Myocyte (in vitro differentiated cells): ENCODE measurements around the gene SARS2. TPM values are rescaled to one million over a fixed set of nuclear protein-coding genes. Genes with fewer than 3 reads are reported as not detected.
"Not testable (repeated sequence)": the region's sequence is repeated elsewhere in the genome, so short reads cannot be mapped to it uniquely, and the experiment has no call there.

Source experiments
- DNase-seq: peaks from one replicate; pipeline ENCODE4 v3.0.0-alpha.2; 2012; ENCODE audit warnings: low read depth
- polyA plus RNA-seq: library from polyadenylated mRNA; unstranded; fragments of >200 nt; gene quantifications from one replicate; pipeline ENCODE4 v1.2.1, GENCODE V29; 2012; ENCODE audit warnings: missing spikeins
- total RNA-seq: library from RNA; depleted of rRNA; stranded (reverse); fragments of >200 nt; gene quantifications from 2 replicates; pipeline ENCODE4 v1.2.3, GENCODE V29; 2014

SARS2 gene, protein sequence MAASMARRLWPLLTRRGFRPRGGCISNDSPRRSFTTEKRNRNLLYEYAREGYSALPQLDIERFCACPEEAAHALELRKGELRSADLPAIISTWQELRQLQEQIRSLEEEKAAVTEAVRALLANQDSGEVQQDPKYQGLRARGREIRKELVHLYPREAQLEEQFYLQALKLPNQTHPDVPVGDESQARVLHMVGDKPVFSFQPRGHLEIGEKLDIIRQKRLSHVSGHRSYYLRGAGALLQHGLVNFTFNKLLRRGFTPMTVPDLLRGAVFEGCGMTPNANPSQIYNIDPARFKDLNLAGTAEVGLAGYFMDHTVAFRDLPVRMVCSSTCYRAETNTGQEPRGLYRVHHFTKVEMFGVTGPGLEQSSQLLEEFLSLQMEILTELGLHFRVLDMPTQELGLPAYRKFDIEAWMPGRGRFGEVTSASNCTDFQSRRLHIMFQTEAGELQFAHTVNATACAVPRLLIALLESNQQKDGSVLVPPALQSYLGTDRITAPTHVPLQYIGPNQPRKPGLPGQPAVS
- total RNA-seq: 34.6 and 42.8 TPM in 2 replicates
- polyA plus RNA-seq: 22.7 TPM

DNA sequence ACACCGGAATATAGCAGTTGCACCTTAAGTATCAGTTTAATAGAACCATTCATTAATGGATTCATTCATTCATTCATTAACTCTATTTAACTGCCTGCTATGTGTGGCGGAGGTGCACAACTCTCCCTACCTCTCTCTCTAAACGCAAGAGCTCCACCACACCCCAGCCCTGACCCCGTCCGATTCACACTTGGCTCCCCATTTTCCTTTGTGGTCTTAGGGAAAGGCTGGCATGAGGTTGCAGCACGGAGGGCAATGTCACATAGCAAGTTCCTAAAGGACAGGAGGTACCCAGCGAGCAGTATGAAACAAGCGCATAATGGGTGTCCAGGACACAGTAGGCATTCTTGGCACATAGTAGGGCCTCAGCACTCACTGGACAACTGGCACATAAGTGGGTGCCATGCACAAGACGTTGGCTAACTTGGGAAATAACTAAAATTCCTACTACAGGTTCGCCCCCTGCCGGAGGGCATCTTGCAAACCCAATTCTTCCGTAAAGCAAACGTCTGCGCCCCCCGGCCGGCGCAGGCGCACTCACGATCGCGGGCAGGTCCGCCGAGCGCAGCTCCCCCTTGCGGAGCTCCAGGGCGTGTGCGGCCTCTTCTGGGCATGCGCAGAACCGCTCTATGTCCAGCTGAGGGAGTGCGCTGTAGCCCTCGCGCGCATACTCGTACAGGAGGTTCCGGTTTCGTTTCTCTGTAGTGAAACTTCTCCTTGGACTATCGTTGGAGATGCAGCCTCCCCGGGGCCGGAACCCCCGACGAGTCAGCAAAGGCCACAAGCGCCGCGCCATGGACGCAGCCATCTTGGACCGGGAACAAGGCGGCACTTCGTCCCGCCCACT, at the start of gene SARS2:
Gene SARS2 (minus strand): TSS at position 835 of the 847 bp plus-strand sequence. CDS start 27 bp downstream, at position 808.
- DNase-seq: peak; percentile 94

DNA sequence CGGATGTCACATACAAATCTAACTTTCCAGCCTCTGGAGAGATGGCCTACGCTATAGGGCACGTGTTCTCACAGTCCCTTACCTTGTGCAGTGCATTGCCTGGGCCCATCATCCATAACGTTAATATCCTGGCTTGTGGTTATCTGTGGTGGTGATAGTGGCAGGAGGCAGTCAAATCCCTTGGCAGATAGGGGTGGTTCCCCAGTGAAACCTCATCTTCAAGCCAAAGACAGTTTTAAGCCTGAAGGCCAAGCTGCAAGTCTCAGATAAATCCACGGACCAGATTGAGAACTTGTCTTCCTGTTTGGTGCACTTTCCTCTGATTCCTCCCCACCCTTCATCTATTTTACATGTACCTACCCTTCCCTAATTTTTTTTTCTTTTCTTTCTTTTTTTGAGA, 49.2 kb upstream of the SARS2 start:
- no peak for DNase-seq

DNA sequence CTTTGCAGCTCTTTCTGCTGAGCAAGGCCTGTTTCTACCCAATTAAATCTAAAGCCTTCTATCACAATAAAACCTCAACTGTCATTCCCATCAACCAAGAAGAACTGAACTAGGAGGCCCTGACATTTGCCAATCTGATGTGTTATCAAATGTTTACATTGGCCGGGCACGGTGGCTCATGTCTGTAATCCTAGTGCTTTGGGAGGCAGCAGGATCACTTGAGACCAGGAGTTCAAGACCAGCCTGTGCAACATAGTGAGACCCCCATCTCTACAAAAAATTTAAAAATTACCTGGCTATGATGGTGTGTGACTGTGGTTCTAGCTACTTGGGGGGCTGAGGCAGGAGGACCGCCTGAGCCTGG, 47.7 kb upstream of the SARS2 start:
- no peak for DNase-seq

DNA sequence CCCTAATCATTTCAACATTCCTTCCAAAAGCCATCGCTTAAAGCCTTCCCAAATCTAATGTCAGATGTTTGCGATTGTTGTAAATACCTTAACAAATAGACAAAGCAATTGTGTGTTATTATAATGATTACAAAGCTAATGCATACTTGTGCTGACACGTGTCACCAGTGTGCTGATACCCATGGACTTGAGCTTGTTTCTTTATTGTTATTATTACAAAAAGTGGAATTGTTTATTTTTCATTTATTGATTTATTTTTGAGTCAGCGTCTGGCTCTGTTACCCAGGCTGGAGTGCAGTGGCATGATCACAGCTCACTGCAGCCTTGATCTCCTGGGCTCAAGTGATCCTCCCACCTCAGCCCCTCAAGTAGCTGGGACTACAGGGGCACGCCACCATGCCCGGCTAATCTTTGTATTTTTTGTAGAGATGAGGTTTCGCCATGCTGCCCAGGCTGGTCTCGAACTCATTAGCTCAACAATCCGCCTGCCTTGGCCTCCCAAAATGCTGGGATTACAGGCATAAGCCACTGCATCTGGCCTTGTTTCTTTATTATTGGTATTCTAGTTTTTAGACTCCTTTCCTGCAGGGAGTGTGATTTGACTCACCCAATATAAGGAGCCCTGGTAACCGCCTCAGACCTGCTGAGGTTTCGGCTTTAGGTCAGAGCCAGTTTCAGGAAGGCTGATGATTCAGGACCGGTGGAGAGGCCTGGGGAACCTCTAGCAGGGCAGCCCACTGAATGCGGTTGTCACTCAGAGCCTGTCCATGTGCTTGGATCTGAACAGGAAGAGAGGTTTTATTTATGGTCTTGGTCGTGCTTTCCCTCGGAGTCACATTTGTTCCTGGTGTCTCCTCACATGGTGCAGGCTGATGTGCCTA, 47.1 kb upstream of the SARS2 start:
- no peak for DNase-seq

DNA sequence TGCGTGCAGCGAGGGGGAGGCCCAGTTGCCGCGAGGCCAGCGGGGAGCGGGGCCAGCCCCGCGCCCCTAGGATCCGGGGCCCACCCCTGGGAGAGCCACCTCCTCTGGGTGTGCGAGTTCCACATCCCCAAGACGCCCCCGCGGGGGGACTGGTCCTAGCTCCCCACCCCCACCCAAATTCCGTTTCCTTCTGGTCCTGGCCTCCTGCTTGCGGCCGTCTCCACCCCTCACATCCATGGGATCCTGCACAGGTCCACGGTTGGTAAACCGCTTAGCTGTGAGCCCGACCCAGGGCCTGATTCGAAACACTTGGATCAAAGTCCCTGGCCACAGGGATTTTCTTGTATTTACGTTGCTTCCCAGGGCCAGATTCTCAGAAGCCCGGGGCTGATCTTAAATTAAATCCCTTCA, 45.3 kb upstream of the SARS2 start:
- peak; percentile 31 for DNase-seq

DNA sequence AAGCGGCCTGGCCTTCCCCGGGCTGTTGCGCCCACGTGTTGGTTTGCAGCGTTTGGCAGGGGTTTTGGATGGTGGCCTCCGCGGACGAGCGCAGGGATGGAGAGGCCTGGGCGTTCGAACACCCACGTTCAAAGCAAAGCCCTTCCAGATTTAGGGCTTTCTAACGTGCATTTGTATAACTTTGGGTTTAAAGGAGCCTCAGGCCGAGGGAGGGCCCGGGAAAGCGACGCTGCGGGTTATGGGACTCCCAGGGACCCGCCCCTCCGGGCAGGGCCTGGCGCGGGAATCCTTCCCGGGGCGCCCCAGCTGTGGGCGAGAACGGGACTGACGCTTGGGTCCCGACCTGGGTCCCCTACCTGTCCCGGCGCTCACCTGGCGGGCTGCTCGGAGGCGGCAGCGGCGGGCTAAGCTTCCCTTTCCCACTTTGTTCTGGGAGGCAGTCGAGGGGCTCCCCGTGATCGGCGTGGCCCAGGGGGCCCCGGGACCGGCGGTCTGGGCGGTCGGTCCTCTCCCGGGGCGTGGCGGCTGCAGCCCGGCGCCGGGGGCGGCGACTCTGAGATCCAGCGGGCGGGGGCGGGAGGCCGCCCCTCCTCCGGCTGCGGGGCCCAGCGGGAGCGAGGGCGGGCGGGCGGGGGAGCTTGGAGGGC, 44.8 kb upstream of the SARS2 start, which contains the start of gene FBXO17:
Gene FBXO17 (minus strand): TSS at position 529 of the 647 bp plus-strand sequence. CDS start 25,423 bp downstream, outside the sequence.
- DNase-seq: peak; percentile 65

DNA sequence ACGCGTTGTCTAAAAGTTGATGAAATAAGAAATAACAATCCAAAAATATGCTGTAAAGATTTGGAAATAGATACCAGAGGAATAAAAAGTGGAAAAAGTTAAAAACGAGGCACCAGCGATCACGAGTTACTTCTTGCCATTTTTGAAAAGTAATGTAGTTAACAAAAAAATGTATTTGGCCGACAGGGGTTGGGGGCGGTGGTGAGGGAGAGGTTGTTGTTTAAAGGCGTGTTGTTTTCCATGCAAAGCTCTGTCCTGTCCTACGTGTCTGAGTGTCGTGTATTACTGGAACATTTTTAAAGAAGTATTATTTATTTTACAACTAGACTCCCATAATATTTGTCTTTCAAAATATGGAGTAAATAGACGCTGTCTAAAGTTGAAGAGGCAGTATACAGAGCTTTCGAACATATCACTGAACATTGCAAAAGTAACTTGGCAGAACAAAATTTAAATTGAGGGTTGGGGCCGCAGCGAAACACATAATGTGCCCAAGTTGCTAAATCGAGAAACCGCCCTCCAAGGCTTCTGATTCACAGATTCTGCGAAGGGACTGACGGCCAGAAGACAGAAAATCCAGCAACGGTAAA, 44.2 kb upstream of the SARS2 start:
- peak; percentile 11 for DNase-seq

DNA sequence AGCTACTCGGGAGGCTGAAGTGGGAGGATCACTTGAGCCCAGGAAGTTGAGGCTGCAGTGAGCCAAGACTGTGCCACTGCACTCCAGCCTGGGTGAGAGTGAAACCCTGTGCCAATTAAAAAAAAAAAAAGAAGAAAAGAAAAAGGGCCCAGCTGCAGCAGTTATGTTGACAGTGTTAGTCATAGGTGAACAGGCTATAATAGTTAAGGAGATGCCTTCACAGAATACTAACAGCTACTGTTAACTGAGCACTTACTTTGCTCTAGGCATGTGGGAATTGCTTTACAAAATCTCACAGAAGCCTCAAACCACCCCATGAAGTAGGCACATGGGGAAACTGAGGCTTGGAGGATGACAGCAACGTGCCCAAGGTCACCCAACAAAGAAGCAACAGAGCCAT, 41.1 kb upstream of the SARS2 start:
- DNase-seq: no peak

DNA sequence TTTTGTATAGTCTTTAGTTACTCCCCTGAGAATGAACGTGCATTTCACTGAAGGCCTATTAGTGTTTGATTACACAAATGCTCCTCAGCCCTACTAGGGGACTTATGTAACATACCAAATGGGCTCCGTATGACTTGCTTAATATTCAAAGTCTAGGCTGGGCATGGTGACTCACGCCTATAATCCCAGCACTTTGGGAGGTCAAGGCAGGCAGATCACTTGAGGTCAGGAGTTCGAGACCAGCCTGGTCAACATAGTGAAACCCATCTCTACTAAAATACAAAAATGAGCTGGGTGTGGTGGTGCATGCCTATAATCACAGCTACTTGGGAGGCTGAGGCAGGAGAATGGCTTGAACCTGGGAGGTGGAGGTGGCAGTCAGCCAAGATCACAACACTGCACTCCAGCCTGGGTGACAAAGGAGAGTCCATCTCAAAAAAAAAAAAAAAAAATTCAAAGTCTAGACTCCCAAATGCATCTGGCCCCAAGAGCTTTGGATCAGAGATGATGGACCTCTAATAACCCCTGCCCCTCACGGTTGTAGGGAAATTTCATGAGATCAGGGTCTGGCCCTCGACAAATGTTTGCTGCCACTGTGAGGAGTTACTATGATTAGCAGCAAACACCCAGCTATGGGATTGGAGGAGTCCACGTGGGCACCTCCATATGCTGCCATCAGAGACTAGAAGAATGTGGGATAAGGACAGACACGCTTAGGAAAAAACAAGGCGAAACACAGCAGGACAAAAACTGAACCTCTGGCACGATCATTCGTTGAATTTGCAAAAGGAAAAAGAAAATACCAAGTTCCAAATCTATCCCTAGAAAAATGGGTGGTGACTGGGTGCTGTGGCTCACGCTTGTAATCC, 40.3 kb upstream of the SARS2 start:
- no peak for DNase-seq

DNA sequence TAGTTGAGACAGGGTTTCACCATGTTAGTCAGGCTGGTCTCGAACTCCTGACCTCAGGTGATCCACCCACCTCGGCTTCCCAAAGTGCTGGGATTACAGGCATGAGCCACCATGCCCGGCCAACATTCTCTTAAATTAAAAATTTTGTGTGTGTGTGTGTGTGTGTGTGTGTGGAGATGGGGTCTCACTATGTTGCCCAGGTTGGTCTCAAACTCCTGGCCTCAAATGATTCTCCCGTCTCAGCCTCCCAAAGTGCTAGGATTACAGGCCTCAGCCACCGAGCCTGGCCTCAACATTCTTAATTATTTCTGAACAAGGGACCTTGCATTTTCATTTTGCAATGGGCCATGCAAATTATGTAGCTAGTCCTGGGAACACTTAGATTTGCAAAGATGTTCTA, 35.6 kb upstream of the SARS2 start:
- DNase-seq: not testable (repeated sequence)

DNA sequence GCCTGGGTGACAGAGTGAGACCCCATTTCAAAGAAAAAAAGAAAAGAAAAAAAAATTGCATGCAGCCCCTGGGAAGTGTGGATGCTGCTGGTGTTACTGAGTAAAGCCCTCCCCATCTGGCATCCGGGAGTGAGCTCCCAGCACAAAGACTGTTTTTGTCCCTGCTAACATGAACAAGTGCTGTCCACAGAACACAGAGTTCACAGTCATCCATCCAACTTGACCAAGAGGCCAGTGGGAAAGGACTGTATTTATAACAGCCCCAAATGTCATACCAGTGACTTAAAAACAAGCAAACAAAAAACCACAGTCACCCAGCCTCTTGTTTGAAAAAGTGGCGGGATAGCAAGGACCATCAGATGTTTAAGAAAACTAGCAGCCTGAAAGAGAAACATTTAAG, 34.2 kb upstream of the SARS2 start:
- DNase-seq: no peak

DNA sequence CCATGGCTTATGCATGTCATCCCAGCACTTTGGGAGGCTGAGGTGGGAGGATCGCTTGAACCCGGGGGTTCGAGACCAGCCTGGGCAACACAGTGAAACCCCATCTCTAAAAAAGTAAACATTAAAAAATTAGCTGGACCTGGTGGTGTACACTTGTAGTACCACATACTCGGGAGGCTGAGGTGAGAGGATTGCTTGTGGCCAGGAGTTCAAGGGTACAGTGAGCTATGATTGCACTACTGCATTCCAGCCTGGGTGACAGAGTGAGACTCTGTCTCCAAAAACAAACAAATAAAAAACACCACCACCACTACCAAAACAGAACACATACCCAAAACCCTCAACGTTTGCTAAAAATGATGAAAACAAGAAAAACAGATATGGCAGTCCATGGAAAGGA, 29.1 kb upstream of the SARS2 start:
- no peak for DNase-seq

DNA sequence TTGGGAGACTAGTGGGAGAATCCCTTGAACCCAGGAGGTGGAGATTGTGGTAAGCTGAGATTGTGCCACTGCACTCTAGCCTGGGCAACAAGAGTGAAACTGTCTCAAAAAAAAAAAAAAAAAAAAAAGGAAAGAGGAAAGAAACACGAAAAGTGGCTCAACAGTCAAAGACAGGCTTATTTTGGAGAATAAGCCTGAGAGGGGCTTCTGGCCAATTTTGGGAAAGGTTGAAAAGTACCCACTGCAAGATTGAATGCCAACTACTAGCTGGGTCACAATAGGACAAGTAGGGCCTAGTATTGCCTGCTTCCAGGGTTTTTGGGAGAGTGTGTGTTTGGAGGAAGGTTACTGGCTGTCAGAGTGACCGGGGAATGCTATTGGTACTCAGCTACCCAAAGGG, 27.7 kb upstream of the SARS2 start:
- DNase-seq: no peak

DNA sequence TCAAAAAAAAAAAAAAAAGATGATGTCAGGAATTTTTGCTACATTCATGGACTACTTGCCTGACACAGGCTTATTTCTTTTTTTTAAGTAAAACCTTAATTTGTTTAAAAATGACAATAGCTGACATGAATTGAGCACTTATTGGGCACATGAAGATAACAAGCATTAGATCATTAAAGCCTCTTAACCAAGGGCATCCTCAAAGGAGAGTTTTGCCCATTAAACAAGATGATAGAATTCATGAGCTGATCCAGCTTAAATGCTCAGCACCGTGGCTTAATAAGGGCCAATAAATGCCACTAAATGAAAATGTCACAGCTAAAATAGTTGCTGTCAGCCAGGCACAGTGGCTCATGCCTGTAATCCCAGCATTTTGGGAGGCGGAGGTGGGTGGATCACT, 25.7 kb upstream of the SARS2 start:
- no peak for DNase-seq

DNA sequence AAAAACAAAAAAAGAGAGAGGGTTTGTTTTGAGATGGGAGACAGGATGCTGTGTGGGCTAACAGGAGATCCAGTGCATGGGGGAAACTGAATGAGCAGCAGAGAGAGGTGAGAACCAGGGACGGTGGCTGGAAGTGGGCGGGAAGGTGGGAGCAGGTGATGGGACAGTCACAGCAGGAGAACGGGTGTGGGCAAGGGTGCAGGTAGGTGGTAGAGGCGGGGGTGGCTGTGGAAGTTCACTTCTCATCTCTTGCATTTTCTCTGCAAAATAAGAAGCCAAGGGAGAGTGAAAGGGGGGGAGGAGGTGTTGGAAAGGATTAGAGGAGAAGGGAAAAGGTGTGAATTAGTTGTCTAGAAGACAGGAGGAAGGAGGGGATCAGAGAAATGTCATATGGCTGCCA, 23.1 kb upstream of the SARS2 start:
- DNase-seq: no peak

DNA sequence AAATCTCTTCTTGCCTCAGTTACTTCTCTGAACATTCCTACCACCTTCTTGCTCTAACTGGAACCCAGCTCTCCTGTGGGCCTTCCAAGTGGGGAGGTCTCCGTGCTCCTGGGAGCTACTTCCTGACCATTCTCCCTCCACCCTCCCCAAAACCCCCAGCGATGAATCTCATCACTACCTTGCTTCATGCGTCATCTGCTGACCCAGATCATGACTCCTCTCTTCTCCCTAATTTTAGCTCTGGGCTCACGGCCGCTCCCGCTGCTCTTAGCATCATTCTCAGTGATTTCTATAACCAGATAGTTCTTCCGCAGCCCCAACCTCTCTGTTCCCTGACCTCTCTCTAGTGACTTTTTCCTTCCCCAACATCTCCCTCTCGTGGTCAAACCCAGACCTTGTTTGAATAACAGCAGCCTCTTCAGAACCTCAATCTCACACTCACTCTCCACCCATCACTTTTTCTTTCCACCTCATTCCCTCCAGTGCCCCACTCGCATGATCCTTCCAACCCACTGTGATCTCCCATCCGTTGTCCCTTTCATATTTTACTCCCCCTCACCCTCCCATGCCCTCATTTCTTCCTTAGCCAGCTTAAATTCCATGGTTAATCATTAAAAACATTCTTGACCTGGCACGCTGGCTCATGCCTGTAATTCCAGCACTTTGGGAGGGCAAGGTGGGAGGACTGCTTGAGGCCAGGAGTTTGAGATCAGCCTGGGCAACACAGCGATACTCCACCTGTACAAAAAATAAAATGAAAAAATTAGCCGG, 22.0 kb upstream of the SARS2 start:
- DNase-seq: no peak

DNA sequence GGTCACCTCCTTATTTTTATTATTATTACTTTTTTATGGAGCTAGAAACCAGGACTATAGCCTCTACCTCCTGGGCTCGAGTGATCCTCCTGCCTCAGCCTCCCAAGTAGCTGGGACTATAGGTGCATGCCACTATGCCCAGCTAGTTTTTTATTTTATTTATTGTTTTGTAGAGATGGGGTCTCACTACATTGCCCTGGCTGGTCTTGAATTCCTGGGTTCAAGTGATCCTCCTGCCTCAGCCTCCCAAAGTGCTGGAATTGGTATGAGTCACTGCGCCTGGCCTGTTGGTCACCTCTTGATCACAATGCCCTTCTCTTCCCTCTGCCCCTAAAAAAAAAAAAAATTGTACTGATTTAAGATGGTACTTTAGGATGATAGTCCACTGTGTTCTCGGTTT, 20.6 kb upstream of the SARS2 start:
- no peak for DNase-seq
